Testis (tissue), 3 donors: ENCODE measurements around the gene CACNA1D. TPM values are rescaled to one million over a fixed set of nuclear protein-coding genes. Genes with fewer than 3 reads are reported as not detected.

Experiments
- DNase-seq: peaks from one replicate; pipeline ENCODE4 v3.0.0-alpha.2; 2019
- H3K27ac ChIP-seq, 2 donors: fragments of 200-600 bp; sonication (generic); one replicate each; pipeline ENCODE4 v1.5.1; 2019
- H3K27me3 ChIP-seq: fragments of 200-600 bp; sonication (generic); one replicate; pipeline ENCODE4 v1.5.1; 2019
- H3K36me3 ChIP-seq: fragments of 200-600 bp; sonication (generic); one replicate; pipeline ENCODE4 v1.5.1; 2017; ENCODE audit warnings: low read depth; ENCODE audit errors: missing control alignments
- H3K4me1 ChIP-seq: fragments of 200-600 bp; sonication (generic); one replicate; pipeline ENCODE4 v1.5.1; 2019
- H3K4me3 ChIP-seq, 2 donors: fragments of 200-600 bp; sonication (generic); one replicate each; pipeline ENCODE4 v1.5.1; 2017 to 2019
- H3K9me3 ChIP-seq: fragments of 200-600 bp; sonication (generic); one replicate; pipeline ENCODE4 v1.5.1; 2017
- CTCF ChIP-seq, 3 experiments: fragments of 450-650 bp in 2 of 3; fragments of 200-600 bp in 1 of 3; sonication (generic) in 1 of 3; IDR thresholded peaks; one replicate each; pipeline ENCODE4 v1.5.1; 2016 to 2019; ENCODE audit warnings: antibody characterized with exemption in 3 of 3, mild to moderate bottlenecking in 2 of 3, moderate library complexity in 1 of 3
- POLR2A ChIP-seq: fragments of 450-650 bp; IDR thresholded peaks from one replicate; pipeline ENCODE4 v1.6.1; 2017; ENCODE audit warnings: antibody characterized with exemption, mild to moderate bottlenecking, moderate library complexity
- WGBS, 2 donors: methylation state at CpG; one replicate each; pipeline ENCODE4 v1.1.5; 2018; 5-methylcytosine and 5-hydroxymethylcytosine counted together
- intact Hi-C: fragments of 100-400 bp; cut with DNase I; formaldehyde crosslinking; loops from one replicate; pipeline ENCODE4 v1.15.1; 2023; ENCODE audit warnings: low total_unique reads
- polyA plus RNA-seq: library from polyadenylated mRNA; stranded (reverse); fragments of 350-450 nt; fragmentation: Illumina TruSeq; extraction: RNeasy Lipid Tissue Mini Kit (QIAGEN cat#74804); gene quantifications from one replicate; pipeline ENCODE4 v1.2.3, GENCODE V29; 2014; ENCODE audit warnings: low read depth, low replicate concordance; ENCODE audit not compliant: insufficient read depth
- total RNA-seq, 2 donors: library from RNA; depleted of rRNA; stranded (reverse); fragments of >200 nt; gene quantifications; one replicate each; pipeline ENCODE4 v1.2.3, GENCODE V29; 2016

The CACNA1D gene
- total and polyA plus RNA-seq, 3 donors from 2014 or later: 8.0 to 39.0 (median 37.6) TPM

- intact Hi-C loops: no loop called here
- Histone ChIP-seq H3K9me3 (no peaks in the 10 kb centered on the region), H3K36me3 (no peaks in the 10 kb centered on the region), H3K27ac (no peak overlapping the region), H3K4me3 (no peak overlapping the region), H3K4me1 (peaks cover 7% of the 10 kb centered on the region), H3K27me3 (no peaks in the 10 kb centered on the region)
- no peak for DNase-seq
- 78 to 82% methylated on average over 4 of the region's 4 CpGs for WGBS, 2 donors
- TF ChIP-seq CTCF (IDR thresholded peaks at IDR 0.05) (no peak), POLR2A (no peak)
Observed at GRCh38 chr3:53705774-53706173, 211.4 kb downstream of the CACNA1D start.

- Histone ChIP-seq H3K27ac (no peak overlapping the region), H3K4me1 (peaks cover 17% of the 10 kb centered on the region), H3K36me3 (no peaks in the 10 kb centered on the region), H3K9me3 (no peaks in the 10 kb centered on the region), H3K4me3 (no peak overlapping the region), H3K27me3 (no peaks in the 10 kb centered on the region)
- DNase-seq: no peak
- TF ChIP-seq CTCF (IDR thresholded peaks at IDR 0.05) (no peak), POLR2A (no peak)
- intact Hi-C loops: no loop called here
Observed at GRCh38 chr3:53707222-53707621, 212.8 kb downstream of the CACNA1D start.

GRCh38 chr3:53708001-53708621, 213.7 kb downstream of the CACNA1D start:
- 76 to 89% methylated on average over 4 of the region's 4 CpGs for WGBS, 2 donors
- H3K27me3 ChIP-seq: no peaks in the 10 kb centered on the region
- peak; percentile 9 for DNase-seq
- peaks cover 26% of the 10 kb centered on the region for H3K4me1 ChIP-seq
- intact Hi-C loops: no loop called here
- no peak for TF ChIP-seq POLR2A
- TF ChIP-seq CTCF (IDR thresholded peaks at IDR 0.05): no peak
- no peaks in the 10 kb centered on the region for H3K9me3 ChIP-seq
- no peaks in the 10 kb centered on the region for H3K36me3 ChIP-seq
- no peak overlapping the region for H3K27ac ChIP-seq
- no peak overlapping the region for H3K4me3 ChIP-seq

GRCh38 chr3:53709256-53709655, 214.8 kb downstream of the CACNA1D start:
- DNase-seq: no peak
- H3K9me3 ChIP-seq: no peaks in the 10 kb centered on the region
- TF ChIP-seq POLR2A (no peak), CTCF (IDR thresholded peaks at IDR 0.05) (no peak)
- intact Hi-C loops: no loop called here
- H3K36me3 ChIP-seq: no peaks in the 10 kb centered on the region
- 86 to 87% methylated on average over 6 of the region's 6 CpGs for WGBS, 2 donors
- no peak overlapping the region for H3K4me3 ChIP-seq
- no peaks in the 10 kb centered on the region for H3K27me3 ChIP-seq
- H3K4me1 ChIP-seq: peaks cover 26% of the 10 kb centered on the region
- H3K27ac ChIP-seq: no peak overlapping the region
